Measurements from ENCODE around the gene ZNF358. TPM values are rescaled to one million over a fixed set of nuclear protein-coding genes. Genes with fewer than 3 reads are reported as not detected.

Gene ZNF358
- total and polyA plus RNA-seq, 2 of the 13 experiments (the other 11 are each of a cell fraction or from before 2014, with no cell fraction given): 9.1 to 37.0 TPM

DNA sequence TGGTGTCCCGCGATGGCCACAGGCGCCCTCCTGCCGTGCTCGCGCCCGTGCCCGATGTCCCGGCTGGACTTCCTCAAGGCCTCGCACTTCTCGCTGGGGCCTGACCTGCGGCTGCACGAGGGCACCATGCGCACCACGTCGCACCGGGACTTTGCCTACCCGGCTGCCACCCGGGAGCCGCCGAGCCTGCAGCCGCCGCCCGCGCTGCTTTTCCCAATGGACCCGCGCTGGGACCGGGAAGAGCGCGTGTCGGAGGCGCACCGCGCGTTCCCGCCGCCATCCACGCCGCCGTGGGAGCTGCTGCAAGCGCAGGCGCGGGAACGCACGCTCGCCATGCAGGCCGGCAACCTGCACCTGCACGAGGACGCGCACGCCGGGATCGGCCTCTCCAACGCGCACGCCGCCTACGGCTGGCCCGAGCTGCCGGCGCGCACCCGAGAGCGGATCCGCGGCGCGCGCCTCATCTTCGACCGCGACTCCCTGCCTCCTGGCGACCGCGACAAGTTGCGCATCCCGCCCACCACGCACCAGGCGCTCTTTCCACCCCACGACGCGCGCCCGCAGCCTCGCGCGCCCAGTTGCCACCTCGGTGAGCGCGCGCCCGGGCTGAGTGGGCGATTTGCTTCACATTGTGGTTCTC, 15.0 kb upstream of the ZNF358 start (continued):
- TF ChIP-seq, protein P1, sequence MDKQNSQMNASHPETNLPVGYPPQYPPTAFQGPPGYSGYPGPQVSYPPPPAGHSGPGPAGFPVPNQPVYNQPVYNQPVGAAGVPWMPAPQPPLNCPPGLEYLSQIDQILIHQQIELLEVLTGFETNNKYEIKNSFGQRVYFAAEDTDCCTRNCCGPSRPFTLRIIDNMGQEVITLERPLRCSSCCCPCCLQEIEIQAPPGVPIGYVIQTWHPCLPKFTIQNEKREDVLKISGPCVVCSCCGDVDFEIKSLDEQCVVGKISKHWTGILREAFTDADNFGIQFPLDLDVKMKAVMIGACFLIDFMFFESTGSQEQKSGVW (CRISPR knock-in tag; IDR thresholded peaks at IDR 0.05; ENCODE audit: borderline replicate concordance): no peak
- TF ChIP-seq, protein P2, sequence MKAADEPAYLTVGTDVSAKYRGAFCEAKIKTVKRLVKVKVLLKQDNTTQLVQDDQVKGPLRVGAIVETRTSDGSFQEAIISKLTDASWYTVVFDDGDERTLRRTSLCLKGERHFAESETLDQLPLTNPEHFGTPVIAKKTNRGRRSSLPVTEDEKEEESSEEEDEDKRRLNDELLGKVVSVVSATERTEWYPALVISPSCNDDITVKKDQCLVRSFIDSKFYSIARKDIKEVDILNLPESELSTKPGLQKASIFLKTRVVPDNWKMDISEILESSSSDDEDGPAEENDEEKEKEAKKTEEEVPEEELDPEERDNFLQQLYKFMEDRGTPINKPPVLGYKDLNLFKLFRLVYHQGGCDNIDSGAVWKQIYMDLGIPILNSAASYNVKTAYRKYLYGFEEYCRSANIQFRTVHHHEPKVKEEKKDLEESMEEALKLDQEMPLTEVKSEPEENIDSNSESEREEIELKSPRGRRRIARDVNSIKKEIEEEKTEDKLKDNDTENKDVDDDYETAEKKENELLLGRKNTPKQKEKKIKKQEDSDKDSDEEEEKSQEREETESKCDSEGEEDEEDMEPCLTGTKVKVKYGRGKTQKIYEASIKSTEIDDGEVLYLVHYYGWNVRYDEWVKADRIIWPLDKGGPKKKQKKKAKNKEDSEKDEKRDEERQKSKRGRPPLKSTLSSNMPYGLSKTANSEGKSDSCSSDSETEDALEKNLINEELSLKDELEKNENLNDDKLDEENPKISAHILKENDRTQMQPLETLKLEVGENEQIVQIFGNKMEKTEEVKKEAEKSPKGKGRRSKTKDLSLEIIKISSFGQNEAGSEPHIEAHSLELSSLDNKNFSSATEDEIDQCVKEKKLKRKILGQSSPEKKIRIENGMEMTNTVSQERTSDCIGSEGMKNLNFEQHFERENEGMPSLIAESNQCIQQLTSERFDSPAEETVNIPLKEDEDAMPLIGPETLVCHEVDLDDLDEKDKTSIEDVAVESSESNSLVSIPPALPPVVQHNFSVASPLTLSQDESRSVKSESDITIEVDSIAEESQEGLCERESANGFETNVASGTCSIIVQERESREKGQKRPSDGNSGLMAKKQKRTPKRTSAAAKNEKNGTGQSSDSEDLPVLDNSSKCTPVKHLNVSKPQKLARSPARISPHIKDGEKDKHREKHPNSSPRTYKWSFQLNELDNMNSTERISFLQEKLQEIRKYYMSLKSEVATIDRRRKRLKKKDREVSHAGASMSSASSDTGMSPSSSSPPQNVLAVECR (CRISPR knock-in tag; IDR thresholded peaks at IDR 0.05; ENCODE audit: borderline replicate concordance): peak; percentile 33; the same call in 1 of the 2 replicates
- TF ChIP-seq ZNF333 (CRISPR knock-in tag; IDR thresholded peaks at IDR 0.05; ENCODE audit: borderline replicate concordance): peak; percentile 59; the same call in 1 of the 2 replicates
- TF ChIP-seq, protein P3, sequence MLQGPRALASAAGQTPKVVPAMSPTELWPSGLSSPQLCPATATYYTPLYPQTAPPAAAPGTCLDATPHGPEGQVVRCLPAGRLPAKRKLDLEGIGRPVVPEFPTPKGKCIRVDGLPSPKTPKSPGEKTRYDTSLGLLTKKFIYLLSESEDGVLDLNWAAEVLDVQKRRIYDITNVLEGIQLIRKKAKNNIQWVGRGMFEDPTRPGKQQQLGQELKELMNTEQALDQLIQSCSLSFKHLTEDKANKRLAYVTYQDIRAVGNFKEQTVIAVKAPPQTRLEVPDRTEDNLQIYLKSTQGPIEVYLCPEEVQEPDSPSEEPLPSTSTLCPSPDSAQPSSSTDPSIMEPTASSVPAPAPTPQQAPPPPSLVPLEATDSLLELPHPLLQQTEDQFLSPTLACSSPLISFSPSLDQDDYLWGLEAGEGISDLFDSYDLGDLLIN (CRISPR knock-in tag; IDR thresholded peaks at IDR 0.05; ENCODE audit: borderline replicate concordance): no peak
- no peak for TF ChIP-seq ZNF207 (IDR thresholded peaks at IDR 0.05; ENCODE audit: borderline replicate concordance)
- no peak for TF ChIP-seq ZNF33A (CRISPR knock-in tag; IDR thresholded peaks at IDR 0.05; ENCODE audit: borderline replicate concordance)
- peak; percentile 60; the same call in 1 of the 2 replicates for TF ChIP-seq RBFOX2 (IDR thresholded peaks at IDR 0.05; ENCODE audit: low read depth, low read length)
- no peak for TF ChIP-seq ZNF660 (CRISPR knock-in tag; IDR thresholded peaks at IDR 0.05; ENCODE audit: borderline replicate concordance, low read depth)
- TF ChIP-seq NR1H2 (CRISPR knock-in tag; IDR thresholded peaks at IDR 0.05; ENCODE audit: borderline replicate concordance, low read depth): peak; percentile 79; the same call in 1 of the 2 replicates
- TF ChIP-seq ZNF501 (CRISPR knock-in tag; IDR thresholded peaks at IDR 0.05): 0 out of 2 replicates have a peak, but pooled peaks have one; percentile 44
- peak; percentile 67; the same call in 1 of the 2 replicates for TF ChIP-seq ATF7-NPFF (CRISPR knock-in tag; IDR thresholded peaks at IDR 0.05; ENCODE audit: low read depth)
- TF ChIP-seq ZNF780A (CRISPR knock-in tag; IDR thresholded peaks at IDR 0.05): peak; percentile 78; the same call in 1 of the 2 replicates
- no peak for TF ChIP-seq SKI (IDR thresholded peaks at IDR 0.05; ENCODE audit: partially characterized antibody)
- TF ChIP-seq, protein P4, sequence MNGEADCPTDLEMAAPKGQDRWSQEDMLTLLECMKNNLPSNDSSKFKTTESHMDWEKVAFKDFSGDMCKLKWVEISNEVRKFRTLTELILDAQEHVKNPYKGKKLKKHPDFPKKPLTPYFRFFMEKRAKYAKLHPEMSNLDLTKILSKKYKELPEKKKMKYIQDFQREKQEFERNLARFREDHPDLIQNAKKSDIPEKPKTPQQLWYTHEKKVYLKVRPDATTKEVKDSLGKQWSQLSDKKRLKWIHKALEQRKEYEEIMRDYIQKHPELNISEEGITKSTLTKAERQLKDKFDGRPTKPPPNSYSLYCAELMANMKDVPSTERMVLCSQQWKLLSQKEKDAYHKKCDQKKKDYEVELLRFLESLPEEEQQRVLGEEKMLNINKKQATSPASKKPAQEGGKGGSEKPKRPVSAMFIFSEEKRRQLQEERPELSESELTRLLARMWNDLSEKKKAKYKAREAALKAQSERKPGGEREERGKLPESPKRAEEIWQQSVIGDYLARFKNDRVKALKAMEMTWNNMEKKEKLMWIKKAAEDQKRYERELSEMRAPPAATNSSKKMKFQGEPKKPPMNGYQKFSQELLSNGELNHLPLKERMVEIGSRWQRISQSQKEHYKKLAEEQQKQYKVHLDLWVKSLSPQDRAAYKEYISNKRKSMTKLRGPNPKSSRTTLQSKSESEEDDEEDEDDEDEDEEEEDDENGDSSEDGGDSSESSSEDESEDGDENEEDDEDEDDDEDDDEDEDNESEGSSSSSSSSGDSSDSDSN (CRISPR knock-in tag; IDR thresholded peaks at IDR 0.05): no peak
- TF ChIP-seq ZNF563 (CRISPR knock-in tag; IDR thresholded peaks at IDR 0.05): peak; percentile 83
- no peak for TF ChIP-seq SNAI1 (CRISPR knock-in tag; IDR thresholded peaks at IDR 0.05; ENCODE audit: borderline replicate concordance)
- TF ChIP-seq, protein P5, sequence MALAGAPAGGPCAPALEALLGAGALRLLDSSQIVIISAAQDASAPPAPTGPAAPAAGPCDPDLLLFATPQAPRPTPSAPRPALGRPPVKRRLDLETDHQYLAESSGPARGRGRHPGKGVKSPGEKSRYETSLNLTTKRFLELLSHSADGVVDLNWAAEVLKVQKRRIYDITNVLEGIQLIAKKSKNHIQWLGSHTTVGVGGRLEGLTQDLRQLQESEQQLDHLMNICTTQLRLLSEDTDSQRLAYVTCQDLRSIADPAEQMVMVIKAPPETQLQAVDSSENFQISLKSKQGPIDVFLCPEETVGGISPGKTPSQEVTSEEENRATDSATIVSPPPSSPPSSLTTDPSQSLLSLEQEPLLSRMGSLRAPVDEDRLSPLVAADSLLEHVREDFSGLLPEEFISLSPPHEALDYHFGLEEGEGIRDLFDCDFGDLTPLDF (CRISPR knock-in tag; IDR thresholded peaks at IDR 0.05): no peak
- no peak for TF ChIP-seq ZBTB8A (CRISPR knock-in tag; IDR thresholded peaks at IDR 0.05; ENCODE audit: borderline replicate concordance, low read depth)

Measured in HepG2 (cell line).